Occipital lobe (tissue), 3 donors: ENCODE measurements around the gene LIPC. TPM values are rescaled to one million over a fixed set of nuclear protein-coding genes. Genes with fewer than 3 reads are reported as not detected.

Source experiments
- DNase-seq: peaks from one replicate; lab custom pipeline; 2025; lab: John Stamatoyannopoulos, UW
- small RNA-seq: library from RNA; depleted of rRNA; stranded (forward); fragments of <200 nt; gene quantifications from one replicate; pipeline ENCODE3, GENCODE V24; 2014
- total RNA-seq: library from RNA; depleted of rRNA; stranded (reverse); fragments of >200 nt; gene quantifications from one replicate; pipeline ENCODE4 v1.2.3, GENCODE V29; 2014

Gene LIPC
- total RNA-seq, 1 donor from 2014 or later, result 0.16 TPM

DNA sequence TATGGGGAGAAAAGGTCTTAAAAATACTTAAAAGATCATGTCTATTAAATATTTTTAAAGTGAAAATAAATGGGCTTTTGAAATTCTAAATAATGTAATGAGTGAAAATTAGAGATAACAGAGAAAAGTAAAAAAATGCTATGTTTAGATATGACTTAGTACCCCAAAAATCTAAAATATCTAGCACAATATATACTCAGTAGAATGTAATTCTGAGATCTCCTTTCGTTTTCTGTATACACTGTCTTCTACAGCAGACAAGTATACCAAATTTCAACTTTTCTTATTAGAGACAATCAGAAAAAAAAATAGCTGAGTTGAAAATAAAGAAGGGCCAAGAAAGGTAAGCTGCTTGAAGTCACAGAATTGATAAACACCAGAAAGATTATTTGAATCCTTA is 176.9 kb downstream of the LIPC start:
- no peak for DNase-seq

DNA sequence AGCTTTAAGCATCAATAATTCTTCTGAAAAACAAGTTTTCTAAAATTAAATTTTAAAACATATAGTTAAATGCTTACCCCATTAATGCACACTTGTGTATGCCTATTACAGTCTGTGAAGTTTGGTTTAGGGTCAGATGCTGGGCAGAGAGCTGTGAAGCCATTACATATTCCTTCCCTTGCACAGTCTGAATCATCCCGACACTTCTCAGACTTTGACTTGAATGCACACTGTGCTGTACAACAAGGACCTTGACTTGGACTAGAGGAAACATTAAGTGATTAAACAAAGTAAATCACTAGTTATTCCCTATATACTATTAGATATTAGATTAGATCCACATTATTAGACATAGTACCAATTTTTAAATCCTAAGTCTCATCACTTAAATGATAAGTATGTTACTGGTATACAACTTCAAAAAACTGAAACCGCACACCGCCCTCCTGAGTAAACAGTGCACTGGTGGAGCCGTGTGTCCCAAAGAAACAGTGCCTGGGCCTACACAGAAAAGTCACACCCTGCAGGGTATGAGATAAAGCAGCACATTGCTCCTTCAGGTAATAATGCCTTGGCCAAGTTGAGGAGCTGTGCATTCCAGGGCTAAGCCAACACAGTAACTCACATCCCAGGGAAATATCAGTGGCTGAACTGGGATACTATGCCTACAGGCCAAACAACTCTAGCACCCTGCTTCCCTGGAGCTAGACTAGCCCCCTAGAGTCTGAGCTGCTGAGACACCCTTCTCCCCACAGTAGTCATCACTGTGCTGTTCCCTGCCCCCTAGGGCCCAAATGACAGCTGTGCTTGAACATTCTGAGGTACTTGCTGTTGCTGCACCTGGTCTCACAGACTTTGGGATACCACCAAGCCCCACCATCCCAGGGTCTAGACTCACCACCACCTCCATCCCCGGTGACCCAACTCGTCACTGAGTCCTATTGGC is 180.2 kb downstream of the LIPC start:
- no peak for DNase-seq

DNA sequence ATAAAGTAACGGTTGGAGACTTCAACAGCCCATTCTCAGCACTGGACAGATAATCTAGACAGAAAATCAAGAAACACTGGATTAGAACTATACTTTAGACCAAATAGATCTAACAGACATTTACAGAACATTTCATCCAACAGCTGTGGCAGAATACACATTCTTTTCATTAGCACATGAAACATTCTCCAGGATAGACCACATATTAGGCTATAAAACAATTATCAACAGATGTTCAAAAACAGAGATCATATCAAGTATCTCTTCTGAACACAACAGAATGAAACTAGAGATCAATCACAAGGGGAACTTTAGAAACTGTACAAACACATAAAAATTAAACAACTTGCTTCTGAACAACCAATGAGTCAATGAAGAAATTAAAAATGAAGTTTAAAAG is 184.4 kb downstream of the LIPC start:
- no peak for DNase-seq

Small RNA genes lying within 50 kb of the gene (small RNA-seq; reads per million reads assigned to genes)
- not detected for gene AC084781.2
